ENCODE data around the gene PALMD. TPM values are rescaled to one million over a fixed set of nuclear protein-coding genes. Genes with fewer than 3 reads are reported as not detected.

PALMD gene
- total RNA-seq, 2 experiments from 2014 or later = not detected

GRCh38 chr1:99704356-99704816 lies 58.5 kb downstream of the PALMD start:
- no peak for ATAC-seq
- H3K4me1 Mint-ChIP-seq = peaks cover 9% of the 10 kb centered on the region
- H3K36me3 Mint-ChIP-seq = no peaks in the 10 kb centered on the region
- no peak overlapping the region for H3K27ac Mint-ChIP-seq
- no peaks in the 10 kb centered on the region for H3K9me3 Mint-ChIP-seq (ENCODE audit: low read depth)
- H3K27me3 Mint-ChIP-seq = peaks cover 19% of the 10 kb centered on the region
- CTCF ChIA-PET = interaction anchor here (1.5 to 2.7 kb wide), 3 partner anchors 12 to 29 kb away, joined by 4 to 7 read pairs (median 5); no protein-coding TSS in a partner anchor
- H3K4me3 Mint-ChIP-seq = peak overlapping the region; percentile 21
- no peak for DNase-seq

DNA sequence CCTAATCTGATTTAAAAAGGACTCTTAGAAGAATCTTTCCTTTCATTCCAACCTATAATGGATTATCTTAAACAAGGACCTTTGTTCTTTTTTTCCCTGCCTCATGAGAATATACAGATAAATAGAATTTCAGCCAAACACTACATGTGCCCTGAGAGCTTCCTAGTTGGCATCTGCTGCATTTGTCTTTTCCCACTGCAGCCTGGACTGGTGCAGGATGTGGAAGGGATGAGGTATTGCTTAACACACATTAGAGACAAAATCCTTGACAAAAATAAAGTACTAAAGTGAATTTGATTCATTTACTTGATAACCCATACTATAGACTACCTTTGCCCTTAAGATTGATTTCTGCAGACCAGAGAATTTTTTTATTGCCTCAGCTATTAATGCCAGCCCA lies 59.5 kb downstream of the PALMD start:
- Mint-ChIP-seq H3K27me3 (peaks cover 13% of the 10 kb centered on the region), H3K4me3 (no peak overlapping the region), H3K36me3 (peaks cover 3% of the 10 kb centered on the region), H3K9me3 (ENCODE audit: low read depth) (no peaks in the 10 kb centered on the region), H3K4me1 (peaks cover 12% of the 10 kb centered on the region), H3K27ac (no peak overlapping the region)
- ATAC-seq (no peak), DNase-seq (no peak)
- CTCF ChIA-PET = interaction anchor here (2.7 kb wide), 1 partner anchor 11 kb away, joined by 7 read pairs; no protein-coding TSS in a partner anchor

GRCh38 chr1:99707535-99708142 lies 61.7 kb downstream of the PALMD start:
- Mint-ChIP-seq H3K27me3 (no peaks in the 10 kb centered on the region), H3K4me3 (no peak overlapping the region), H3K27ac (no peak overlapping the region), H3K4me1 (peaks cover 12% of the 10 kb centered on the region), H3K9me3 (ENCODE audit: low read depth) (no peaks in the 10 kb centered on the region), H3K36me3 (peaks cover 3% of the 10 kb centered on the region)
- peak; percentile 70 for DNase-seq
- CTCF ChIA-PET = interaction anchor here (0.9 to 1.1 kb wide), 4 partner anchors 12 to 525 kb away, joined by 3 read pairs; no protein-coding TSS in a partner anchor
- ATAC-seq = no peak

GRCh38 chr1:99710994-99711393 lies 65.1 kb downstream of the PALMD start:
- Mint-ChIP-seq H3K4me3 (no peak overlapping the region), H3K36me3 (peaks cover 12% of the 10 kb centered on the region), H3K27me3 (no peaks in the 10 kb centered on the region), H3K4me1 (peaks cover 3% of the 10 kb centered on the region), H3K9me3 (ENCODE audit: low read depth) (no peaks in the 10 kb centered on the region), H3K27ac (no peak overlapping the region)
- DNase-seq (no peak), ATAC-seq (no peak)
- CTCF ChIA-PET = no interaction called here

GRCh38 chr1:99713006-99713405 lies 67.1 kb downstream of the PALMD start:
- CTCF ChIA-PET = no interaction called here
- DNase-seq (no peak), ATAC-seq (no peak)
- H3K27me3 Mint-ChIP-seq = no peaks in the 10 kb centered on the region
- H3K27ac Mint-ChIP-seq = no peak overlapping the region
- H3K36me3 Mint-ChIP-seq = peaks cover 12% of the 10 kb centered on the region
- no peak overlapping the region for H3K4me3 Mint-ChIP-seq
- peaks cover 3% of the 10 kb centered on the region for H3K4me1 Mint-ChIP-seq
- H3K9me3 Mint-ChIP-seq (ENCODE audit: low read depth) = no peaks in the 10 kb centered on the region

DNA sequence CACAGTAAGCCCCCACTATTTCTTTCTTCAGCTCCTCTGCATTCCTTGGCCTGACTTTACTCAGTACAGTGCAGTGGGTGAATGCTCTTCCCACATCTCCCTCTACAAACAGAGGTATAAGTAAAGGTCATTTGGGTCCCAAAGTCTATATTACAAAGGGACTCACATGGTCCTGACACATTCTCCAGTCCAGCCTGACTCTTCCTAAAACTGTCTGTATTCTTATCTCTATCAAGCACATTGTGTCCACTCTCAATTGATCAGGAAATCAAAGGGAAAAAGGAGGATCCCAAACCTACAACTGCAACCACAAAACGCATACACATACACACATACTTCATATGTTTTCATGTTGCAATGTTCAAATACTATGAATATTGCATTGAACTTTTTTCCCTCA lies 71.1 kb downstream of the PALMD start:
- no peaks in the 10 kb centered on the region for H3K9me3 Mint-ChIP-seq (ENCODE audit: low read depth)
- no peak overlapping the region for H3K27ac Mint-ChIP-seq
- ATAC-seq (no peak), DNase-seq (no peak)
- H3K4me1 Mint-ChIP-seq = no peaks in the 10 kb centered on the region
- H3K4me3 Mint-ChIP-seq = no peak overlapping the region
- CTCF ChIA-PET = interaction anchor here (1.9 kb wide), 1 partner anchor 12 kb away, joined by 7 read pairs; no protein-coding TSS in a partner anchor
- no peaks in the 10 kb centered on the region for H3K27me3 Mint-ChIP-seq
- H3K36me3 Mint-ChIP-seq = peaks cover 11% of the 10 kb centered on the region

DNA sequence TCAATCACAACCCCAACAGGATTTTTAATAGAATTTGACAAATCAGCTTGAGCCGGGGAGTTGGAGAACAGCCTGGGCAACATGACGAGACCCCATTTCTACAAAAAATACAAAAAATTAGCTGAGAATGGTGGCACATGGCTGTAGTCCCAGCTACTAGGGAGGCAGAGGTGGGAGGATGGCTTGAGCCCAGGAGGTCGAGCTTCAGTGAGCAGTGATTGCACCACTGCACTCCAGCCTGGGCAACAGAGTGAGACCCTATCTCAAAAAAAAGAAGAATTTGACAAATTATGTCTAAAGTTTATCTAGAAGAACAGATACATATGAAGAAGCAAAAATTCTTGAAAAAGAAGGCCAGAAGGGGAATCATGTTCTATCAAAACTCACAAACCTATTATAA lies 77.3 kb downstream of the PALMD start:
- H3K27ac Mint-ChIP-seq = no peak overlapping the region
- H3K4me3 Mint-ChIP-seq = no peak overlapping the region
- no peaks in the 10 kb centered on the region for H3K27me3 Mint-ChIP-seq
- no peaks in the 10 kb centered on the region for H3K9me3 Mint-ChIP-seq (ENCODE audit: low read depth)
- DNase-seq (no peak), ATAC-seq (no peak)
- peaks cover 5% of the 10 kb centered on the region for H3K36me3 Mint-ChIP-seq
- CTCF ChIA-PET = no interaction called here
- no peaks in the 10 kb centered on the region for H3K4me1 Mint-ChIP-seq

- H3K27ac Mint-ChIP-seq = no peak overlapping the region
- H3K9me3 Mint-ChIP-seq (ENCODE audit: low read depth) = no peaks in the 10 kb centered on the region
- DNase-seq (no peak), ATAC-seq (no peak)
- H3K4me3 Mint-ChIP-seq = no peak overlapping the region
- peaks cover 5% of the 10 kb centered on the region for H3K36me3 Mint-ChIP-seq
- H3K27me3 Mint-ChIP-seq = no peaks in the 10 kb centered on the region
- CTCF ChIA-PET = no interaction called here
- H3K4me1 Mint-ChIP-seq = no peaks in the 10 kb centered on the region
Observed at GRCh38 chr1:99725996-99726395, 80.1 kb downstream of the PALMD start.

- Mint-ChIP-seq H3K36me3 (peaks cover 5% of the 10 kb centered on the region), H3K27me3 (no peaks in the 10 kb centered on the region), H3K9me3 (ENCODE audit: low read depth) (no peaks in the 10 kb centered on the region), H3K4me1 (no peaks in the 10 kb centered on the region), H3K4me3 (no peak overlapping the region), H3K27ac (no peak overlapping the region)
- no peak for ATAC-seq
- DNase-seq = no peak
- CTCF ChIA-PET = no interaction called here
Observed at GRCh38 chr1:99726407-99726806, 80.5 kb downstream of the PALMD start.

GRCh38 chr1:99726818-99727217 lies 80.9 kb downstream of the PALMD start:
- H3K9me3 Mint-ChIP-seq (ENCODE audit: low read depth) = no peaks in the 10 kb centered on the region
- no peak overlapping the region for H3K4me3 Mint-ChIP-seq
- no peak for DNase-seq
- CTCF ChIA-PET = no interaction called here
- H3K4me1 Mint-ChIP-seq = no peaks in the 10 kb centered on the region
- no peaks in the 10 kb centered on the region for H3K27me3 Mint-ChIP-seq
- no peak for ATAC-seq
- no peak overlapping the region for H3K27ac Mint-ChIP-seq
- peaks cover 5% of the 10 kb centered on the region for H3K36me3 Mint-ChIP-seq

- no peak overlapping the region for H3K4me3 Mint-ChIP-seq
- peaks cover 5% of the 10 kb centered on the region for H3K36me3 Mint-ChIP-seq
- CTCF ChIA-PET = no interaction called here
- ATAC-seq (no peak), DNase-seq (no peak)
- H3K4me1 Mint-ChIP-seq = no peaks in the 10 kb centered on the region
- no peaks in the 10 kb centered on the region for H3K9me3 Mint-ChIP-seq (ENCODE audit: low read depth)
- no peaks in the 10 kb centered on the region for H3K27me3 Mint-ChIP-seq
- no peak overlapping the region for H3K27ac Mint-ChIP-seq
Observed at GRCh38 chr1:99727575-99728185, 81.8 kb downstream of the PALMD start.

GRCh38 chr1:99728494-99729235 lies 82.8 kb downstream of the PALMD start:
- DNase-seq (no peak), ATAC-seq (no peak)
- CTCF ChIA-PET = no interaction called here
- H3K9me3 Mint-ChIP-seq (ENCODE audit: low read depth) = no peaks in the 10 kb centered on the region
- peaks cover 5% of the 10 kb centered on the region for H3K36me3 Mint-ChIP-seq
- H3K27ac Mint-ChIP-seq = no peak overlapping the region
- H3K27me3 Mint-ChIP-seq = no peaks in the 10 kb centered on the region
- no peak overlapping the region for H3K4me3 Mint-ChIP-seq
- H3K4me1 Mint-ChIP-seq = no peaks in the 10 kb centered on the region

DNA sequence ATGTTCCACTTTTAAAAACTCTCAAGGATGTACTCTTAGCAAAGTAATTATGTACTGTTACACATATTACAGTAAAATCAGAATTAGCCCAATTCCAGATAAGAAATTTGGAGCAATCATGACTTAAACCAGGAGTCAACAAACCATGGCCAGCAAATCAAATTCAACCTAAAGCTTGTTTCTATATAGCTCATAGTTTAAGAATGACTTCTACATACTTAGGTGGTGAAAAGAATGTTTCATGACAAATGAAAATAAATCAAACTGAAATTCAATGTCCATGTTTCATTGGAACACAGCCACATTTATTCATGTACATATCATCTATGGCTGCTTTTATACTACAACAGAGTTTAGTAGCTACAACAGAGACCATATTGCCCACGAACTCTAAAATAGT lies 85.5 kb downstream of the PALMD start:
- H3K36me3 Mint-ChIP-seq = peaks cover 3% of the 10 kb centered on the region
- CTCF ChIA-PET = no interaction called here
- H3K27me3 Mint-ChIP-seq = no peaks in the 10 kb centered on the region
- ATAC-seq (no peak), DNase-seq (no peak)
- no peak overlapping the region for H3K27ac Mint-ChIP-seq
- no peaks in the 10 kb centered on the region for H3K9me3 Mint-ChIP-seq (ENCODE audit: low read depth)
- no peaks in the 10 kb centered on the region for H3K4me1 Mint-ChIP-seq
- no peak overlapping the region for H3K4me3 Mint-ChIP-seq

- no peaks in the 10 kb centered on the region for H3K9me3 Mint-ChIP-seq (ENCODE audit: low read depth)
- H3K4me1 Mint-ChIP-seq = no peaks in the 10 kb centered on the region
- H3K27me3 Mint-ChIP-seq = no peaks in the 10 kb centered on the region
- DNase-seq (no peak), ATAC-seq (no peak)
- no peak overlapping the region for H3K27ac Mint-ChIP-seq
- CTCF ChIA-PET = no interaction called here
- H3K36me3 Mint-ChIP-seq = peaks cover 2% of the 10 kb centered on the region
- no peak overlapping the region for H3K4me3 Mint-ChIP-seq
Observed at GRCh38 chr1:99735852-99736251, 89.9 kb downstream of the PALMD start.

Measured in activated CD8-positive, alpha-beta memory T cell treated with anti-CD3 and anti-CD28 coated beads, Interleukin-2, amount 10 ng/mL, durations not matched to agents 7 days and 5 days (primary cell).